ENCODE data around the gene TEX2.
"Not testable (repeated sequence)": the region's sequence is repeated elsewhere in the genome, so short reads cannot be mapped to it uniquely, and the experiment has no call there.

GRCh38 chr17:64179024-64179423 is 84.0 kb downstream of the TEX2 start:
- TF ChIP-seq, protein P1, sequence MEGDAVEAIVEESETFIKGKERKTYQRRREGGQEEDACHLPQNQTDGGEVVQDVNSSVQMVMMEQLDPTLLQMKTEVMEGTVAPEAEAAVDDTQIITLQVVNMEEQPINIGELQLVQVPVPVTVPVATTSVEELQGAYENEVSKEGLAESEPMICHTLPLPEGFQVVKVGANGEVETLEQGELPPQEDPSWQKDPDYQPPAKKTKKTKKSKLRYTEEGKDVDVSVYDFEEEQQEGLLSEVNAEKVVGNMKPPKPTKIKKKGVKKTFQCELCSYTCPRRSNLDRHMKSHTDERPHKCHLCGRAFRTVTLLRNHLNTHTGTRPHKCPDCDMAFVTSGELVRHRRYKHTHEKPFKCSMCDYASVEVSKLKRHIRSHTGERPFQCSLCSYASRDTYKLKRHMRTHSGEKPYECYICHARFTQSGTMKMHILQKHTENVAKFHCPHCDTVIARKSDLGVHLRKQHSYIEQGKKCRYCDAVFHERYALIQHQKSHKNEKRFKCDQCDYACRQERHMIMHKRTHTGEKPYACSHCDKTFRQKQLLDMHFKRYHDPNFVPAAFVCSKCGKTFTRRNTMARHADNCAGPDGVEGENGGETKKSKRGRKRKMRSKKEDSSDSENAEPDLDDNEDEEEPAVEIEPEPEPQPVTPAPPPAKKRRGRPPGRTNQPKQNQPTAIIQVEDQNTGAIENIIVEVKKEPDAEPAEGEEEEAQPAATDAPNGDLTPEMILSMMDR (IDR thresholded peaks at IDR 0.05; ENCODE audit: extremely low read depth in 1 of 2, insufficient read depth in 1 of 2, low read depth in 1 of 2, low read length in 2 of 2), result not testable (repeated sequence)
- not testable (repeated sequence) for TF ChIP-seq POLR2AphosphoS5 (IDR thresholded peaks at IDR 0.05; ENCODE audit: insufficient read depth, low read depth, low read length); EZH2 (IDR thresholded peaks at IDR 0.05; ENCODE audit: borderline replicate concordance, low read depth, low read length, severe bottlenecking); POLR2A (IDR thresholded peaks at IDR 0.05; ENCODE audit: low read depth, low read length)

Data from endothelial cell of umbilical vein (primary cell).